Keratinocyte (primary cell): ENCODE data around the gene EP300.

Experiments used
- CTCF ChIP-seq, 3 experiments: IDR thresholded peaks in 1 of 3; conservative IDR thresholded peaks in 1 of 3; optimal IDR thresholded peaks in 1 of 3; 2 replicates in 2 of 3; 3 replicates in 1 of 3; pipeline versions ENCODE3 to v1.5.1; 2011; ENCODE audit warnings: low read length in 3 of 3, mild to moderate bottlenecking in 3 of 3, moderate library complexity in 2 of 3, control low read depth in 1 of 3, inconsistent platforms in 1 of 3; ENCODE audit not compliant: insufficient read depth in 2 of 3; ENCODE audit errors: extremely low read depth in 1 of 3
- EZH2 ChIP-seq: IDR thresholded peaks from one replicate; pipeline ENCODE4 v1.6.1; 2012; ENCODE audit warnings: inconsistent platforms, mild to moderate bottlenecking, low read length, moderate library complexity

- TF ChIP-seq CTCF (optimal IDR thresholded peaks at IDR 0.05 in 1 of 3, IDR thresholded peaks at IDR 0.05 in 1 of 3, conservative IDR thresholded peaks at IDR 0.05 in 1 of 3; ENCODE audit: extremely low read depth in 1 of 3, insufficient read depth in 2 of 3, low read length in 3 of 3) (no peak), EZH2 (no peak)
Measured at GRCh38 chr22:41175546-41175945, 83.2 kb downstream of the EP300 start.
